Testis (tissue), 2 donors: ENCODE data around the gene PCDHA6.
"Not testable (repeated sequence)": the region's sequence is repeated elsewhere in the genome, so short reads cannot be mapped to it uniquely, and the experiment has no call there.

Source experiments
- POLR2A ChIP-seq: fragments of 450-650 bp; IDR thresholded peaks from one replicate; pipeline ENCODE4 v1.6.1; 2017; ENCODE audit warnings: antibody characterized with exemption, mild to moderate bottlenecking, moderate library complexity
- TF ChIP-seq, protein P1 (sequence below), 3 experiments: fragments of 450-650 bp in 2 of 3; fragments of 200-600 bp in 1 of 3; sonication (generic) in 1 of 3; IDR thresholded peaks; one replicate each; pipeline ENCODE4 v1.5.1; 2016 to 2019; ENCODE audit warnings: antibody characterized with exemption in 3 of 3, mild to moderate bottlenecking in 2 of 3, moderate library complexity in 1 of 3

DNA sequence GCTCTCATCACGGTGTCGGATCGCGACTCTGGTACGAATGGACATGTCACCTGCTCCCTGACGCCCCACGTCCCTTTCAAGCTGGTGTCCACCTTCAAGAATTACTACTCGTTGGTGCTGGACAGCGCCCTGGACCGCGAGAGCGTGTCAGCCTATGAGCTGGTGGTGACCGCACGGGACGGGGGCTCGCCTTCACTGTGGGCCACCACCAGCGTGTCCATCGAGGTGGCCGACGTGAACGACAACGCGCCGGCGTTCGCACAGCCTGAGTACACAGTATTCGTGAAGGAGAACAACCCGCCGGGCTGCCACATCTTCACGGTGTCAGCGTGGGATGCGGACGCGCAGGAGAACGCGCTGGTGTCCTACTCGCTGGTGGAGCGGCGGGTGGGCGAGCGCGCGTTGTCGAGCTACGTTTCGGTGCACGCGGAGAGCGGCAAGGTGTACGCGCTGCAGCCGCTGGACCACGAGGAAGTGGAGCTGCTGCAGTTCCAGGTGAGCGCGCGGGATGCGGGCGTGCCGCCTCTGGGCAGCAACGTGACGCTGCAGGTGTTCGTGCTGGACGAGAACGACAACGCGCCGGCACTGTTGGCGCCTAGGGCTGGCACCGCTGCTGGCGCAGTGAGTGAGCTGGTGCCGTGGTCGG lies 31.6 kb upstream of the PCDHA6 start:
- TF ChIP-seq, protein P1, sequence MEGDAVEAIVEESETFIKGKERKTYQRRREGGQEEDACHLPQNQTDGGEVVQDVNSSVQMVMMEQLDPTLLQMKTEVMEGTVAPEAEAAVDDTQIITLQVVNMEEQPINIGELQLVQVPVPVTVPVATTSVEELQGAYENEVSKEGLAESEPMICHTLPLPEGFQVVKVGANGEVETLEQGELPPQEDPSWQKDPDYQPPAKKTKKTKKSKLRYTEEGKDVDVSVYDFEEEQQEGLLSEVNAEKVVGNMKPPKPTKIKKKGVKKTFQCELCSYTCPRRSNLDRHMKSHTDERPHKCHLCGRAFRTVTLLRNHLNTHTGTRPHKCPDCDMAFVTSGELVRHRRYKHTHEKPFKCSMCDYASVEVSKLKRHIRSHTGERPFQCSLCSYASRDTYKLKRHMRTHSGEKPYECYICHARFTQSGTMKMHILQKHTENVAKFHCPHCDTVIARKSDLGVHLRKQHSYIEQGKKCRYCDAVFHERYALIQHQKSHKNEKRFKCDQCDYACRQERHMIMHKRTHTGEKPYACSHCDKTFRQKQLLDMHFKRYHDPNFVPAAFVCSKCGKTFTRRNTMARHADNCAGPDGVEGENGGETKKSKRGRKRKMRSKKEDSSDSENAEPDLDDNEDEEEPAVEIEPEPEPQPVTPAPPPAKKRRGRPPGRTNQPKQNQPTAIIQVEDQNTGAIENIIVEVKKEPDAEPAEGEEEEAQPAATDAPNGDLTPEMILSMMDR (IDR thresholded peaks at IDR 0.05) = not testable (repeated sequence)
- TF ChIP-seq POLR2A = not testable (repeated sequence)
